ENCODE measurements around the gene ALDH3A2. TPM values are rescaled to one million over a fixed set of nuclear protein-coding genes. Genes with fewer than 3 reads are reported as not detected.

ALDH3A2 gene
- total RNA-seq, 1 donor from 2014 or later: 268 TPM

DNA sequence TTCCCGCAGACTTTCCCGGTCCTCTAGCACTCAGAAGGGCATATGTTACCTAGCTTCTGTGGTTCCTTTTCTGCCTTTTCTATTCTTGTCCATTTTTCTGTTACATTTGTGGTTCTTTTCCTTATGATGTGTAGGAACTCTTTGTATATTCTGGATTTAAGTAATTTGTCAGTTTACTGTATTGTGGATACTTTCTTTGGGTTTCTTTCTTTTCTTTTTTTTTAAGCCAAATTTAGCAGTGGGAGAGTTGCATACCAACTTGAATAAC, 657 bp downstream of the ALDH3A2 start:
- no peak for DNase-seq (ENCODE audit: extremely low spot score in 2 of 2)
- intact Hi-C loops (cut with DNase I): loop anchor here (10.0 kb wide), 1 partner anchor 134 kb away; no protein-coding TSS in a partner anchor
- Histone ChIP-seq H3K4me3 (peak overlapping the region; percentile 74 to 90), H3K36me3 (peaks cover 0 to 12% of the 10 kb centered on the region in 2 donors), H3K4me1 (peaks cover 63% of the 10 kb centered on the region), H3K27me3 (no peaks in the 10 kb centered on the region), H3K27ac (peak overlapping the region; percentile 92), H3K9me3 (no peaks in the 10 kb centered on the region)
- TF ChIP-seq, protein P1, sequence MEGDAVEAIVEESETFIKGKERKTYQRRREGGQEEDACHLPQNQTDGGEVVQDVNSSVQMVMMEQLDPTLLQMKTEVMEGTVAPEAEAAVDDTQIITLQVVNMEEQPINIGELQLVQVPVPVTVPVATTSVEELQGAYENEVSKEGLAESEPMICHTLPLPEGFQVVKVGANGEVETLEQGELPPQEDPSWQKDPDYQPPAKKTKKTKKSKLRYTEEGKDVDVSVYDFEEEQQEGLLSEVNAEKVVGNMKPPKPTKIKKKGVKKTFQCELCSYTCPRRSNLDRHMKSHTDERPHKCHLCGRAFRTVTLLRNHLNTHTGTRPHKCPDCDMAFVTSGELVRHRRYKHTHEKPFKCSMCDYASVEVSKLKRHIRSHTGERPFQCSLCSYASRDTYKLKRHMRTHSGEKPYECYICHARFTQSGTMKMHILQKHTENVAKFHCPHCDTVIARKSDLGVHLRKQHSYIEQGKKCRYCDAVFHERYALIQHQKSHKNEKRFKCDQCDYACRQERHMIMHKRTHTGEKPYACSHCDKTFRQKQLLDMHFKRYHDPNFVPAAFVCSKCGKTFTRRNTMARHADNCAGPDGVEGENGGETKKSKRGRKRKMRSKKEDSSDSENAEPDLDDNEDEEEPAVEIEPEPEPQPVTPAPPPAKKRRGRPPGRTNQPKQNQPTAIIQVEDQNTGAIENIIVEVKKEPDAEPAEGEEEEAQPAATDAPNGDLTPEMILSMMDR (IDR thresholded peaks at IDR 0.05): no peak
- TF ChIP-seq POLR2AphosphoS5 (IDR thresholded peaks at IDR 0.05; ENCODE audit: insufficient read depth in 1 of 2, low read depth in 1 of 2) (no peak), POLR2A (IDR thresholded peaks at IDR 0.05) (no peak)

DNA sequence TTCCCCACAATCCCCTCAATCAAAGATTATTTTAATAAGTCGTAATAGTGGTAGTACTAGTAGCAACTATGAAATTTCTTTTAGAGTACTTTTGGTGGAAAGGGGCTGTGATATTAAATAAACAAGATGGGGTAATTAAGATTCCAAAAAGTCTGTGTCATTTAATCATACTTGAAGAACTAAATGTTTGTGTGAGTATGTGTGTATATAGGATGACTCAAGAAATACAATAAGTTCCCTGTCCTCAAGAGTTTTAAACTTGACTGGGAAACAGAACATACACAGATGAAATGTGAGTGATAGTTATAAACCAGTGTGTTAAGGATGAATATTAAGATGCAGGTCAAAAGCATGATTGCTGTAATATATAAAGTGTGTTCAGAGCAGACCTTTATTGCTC, 2.3 kb downstream of the ALDH3A2 start:
- peaks cover 69% of the 10 kb centered on the region for H3K4me1 ChIP-seq
- H3K27ac ChIP-seq: no peak overlapping the region
- TF ChIP-seq POLR2A (IDR thresholded peaks at IDR 0.05): no peak
- TF ChIP-seq POLR2AphosphoS5 (IDR thresholded peaks at IDR 0.05; ENCODE audit: insufficient read depth in 1 of 2, low read depth in 1 of 2): peak in 1 of 2 donors; percentile 36
- TF ChIP-seq, protein P1 (IDR thresholded peaks at IDR 0.05): no peak
- no peak for DNase-seq (ENCODE audit: extremely low spot score in 2 of 2)
- H3K9me3 ChIP-seq: no peaks in the 10 kb centered on the region
- peaks cover 0 to 14% of the 10 kb centered on the region in 2 donors for H3K36me3 ChIP-seq
- intact Hi-C loops (cut with DNase I): loop anchor here (10.0 kb wide), 1 partner anchor 114 kb away; no protein-coding TSS in a partner anchor
- H3K4me3 ChIP-seq: peak overlapping the region; percentile 74 to 90
- no peaks in the 10 kb centered on the region for H3K27me3 ChIP-seq

DNA sequence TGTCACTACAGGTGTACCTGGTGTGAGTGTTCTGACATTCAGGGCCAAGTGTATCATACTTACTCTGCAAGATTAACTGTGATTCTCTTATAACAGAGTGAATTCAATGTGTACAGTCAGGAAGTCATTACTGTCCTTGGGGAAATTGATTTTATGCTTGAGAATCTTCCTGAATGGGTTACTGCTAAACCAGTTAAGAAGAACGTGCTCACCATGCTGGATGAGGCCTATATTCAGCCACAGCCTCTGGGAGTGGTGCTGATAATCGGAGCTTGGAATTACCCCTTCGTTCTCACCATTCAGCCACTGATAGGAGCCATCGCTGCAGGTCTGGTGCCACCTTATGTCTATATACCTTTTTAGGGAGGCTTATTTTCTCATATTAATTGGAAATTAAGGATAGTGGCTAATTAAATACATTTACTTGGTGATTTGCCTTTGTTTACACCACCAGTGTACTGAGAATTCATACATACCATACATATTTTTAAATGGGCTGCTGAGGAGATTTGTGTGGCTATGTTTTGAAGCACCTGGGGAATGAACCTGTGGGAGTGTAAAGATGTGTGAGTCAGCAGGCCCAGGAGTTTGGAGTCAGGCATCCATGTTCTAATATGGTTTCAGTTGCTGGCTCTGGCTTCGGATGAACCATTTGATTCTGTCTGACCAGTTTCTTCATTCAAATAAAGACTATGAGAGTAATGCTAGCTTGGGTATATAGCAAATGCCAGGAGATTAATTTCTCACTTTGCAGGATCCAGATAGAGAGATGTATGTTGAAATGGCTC, 3.1 kb downstream of the ALDH3A2 start:
- H3K27me3 ChIP-seq: no peaks in the 10 kb centered on the region
- H3K36me3 ChIP-seq: peaks cover 0 to 22% of the 10 kb centered on the region in 2 donors
- TF ChIP-seq POLR2AphosphoS5 (IDR thresholded peaks at IDR 0.05; ENCODE audit: insufficient read depth in 1 of 2, low read depth in 1 of 2) (no peak), POLR2A (IDR thresholded peaks at IDR 0.05) (no peak)
- TF ChIP-seq, protein P1 (IDR thresholded peaks at IDR 0.05): no peak
- intact Hi-C loops (cut with DNase I): loop anchor here (10.0 kb wide), 1 partner anchor 113 kb away; no protein-coding TSS in a partner anchor
- H3K4me1 ChIP-seq: peaks cover 63% of the 10 kb centered on the region
- no peaks in the 10 kb centered on the region for H3K9me3 ChIP-seq
- peak overlapping the region; percentile 14 for H3K27ac ChIP-seq
- peak overlapping the region in 1 of 2 donors; percentile 90 for H3K4me3 ChIP-seq
- DNase-seq (ENCODE audit: extremely low spot score in 2 of 2): peak in 1 of 2 donors; percentile 67

DNA sequence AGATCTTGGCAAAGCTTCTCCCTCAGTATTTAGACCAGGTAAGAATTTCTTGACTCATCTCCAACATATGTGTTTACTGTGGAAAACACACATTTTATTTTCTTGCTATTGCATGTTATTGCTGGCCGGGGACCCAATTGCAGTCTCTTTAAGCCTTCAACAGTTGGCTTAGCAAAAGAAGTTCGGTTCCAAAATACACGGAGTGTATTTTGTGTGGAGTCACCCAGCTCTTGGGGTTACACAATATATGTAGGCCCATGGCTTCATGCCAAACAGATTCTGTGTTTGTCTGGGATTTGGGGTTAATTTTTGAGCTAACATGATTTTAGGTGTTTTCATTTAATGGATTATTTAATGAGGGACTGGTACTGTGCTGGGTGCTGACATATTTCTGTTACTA, 4.0 kb downstream of the ALDH3A2 start:
- intact Hi-C loops (cut with DNase I): loop anchor here (10.0 kb wide), 1 partner anchor 112 kb away; no protein-coding TSS in a partner anchor
- Histone ChIP-seq H3K4me3 (no peak overlapping the region), H3K36me3 (peaks cover 0 to 23% of the 10 kb centered on the region in 2 donors), H3K27me3 (no peaks in the 10 kb centered on the region), H3K27ac (no peak overlapping the region), H3K4me1 (peaks cover 53% of the 10 kb centered on the region), H3K9me3 (no peaks in the 10 kb centered on the region)
- TF ChIP-seq, protein P1 (IDR thresholded peaks at IDR 0.05): no peak
- TF ChIP-seq POLR2A (IDR thresholded peaks at IDR 0.05) (no peak), POLR2AphosphoS5 (IDR thresholded peaks at IDR 0.05; ENCODE audit: insufficient read depth in 1 of 2, low read depth in 1 of 2) (no peak)
- DNase-seq (ENCODE audit: extremely low spot score in 2 of 2): no peak
